Activated CD8-positive, alpha-beta memory T cell treated with anti-CD3 and anti-CD28 coated beads for 36 hours (primary cell): ENCODE results near the gene EPHA5. TPM values are rescaled to one million over a fixed set of nuclear protein-coding genes. Genes with fewer than 3 reads are reported as not detected.

Experiments used
- CTCF ChIA-PET: fragments of 350-600 bp; sonication (Branson Sonifier 250); formaldehyde crosslinking; loops from one replicate; lab custom pipeline; 2021; ENCODE audit warnings: antibody characterized with exemption; lab: Charles Lee
- POLR2A ChIA-PET: fragments of 350-600 bp; sonication (Branson Sonifier 250); formaldehyde crosslinking; loops from one replicate; lab custom pipeline; 2021; ENCODE audit warnings: antibody characterized with exemption; lab: Charles Lee
- total RNA-seq, 2 experiments: library from RNA; stranded (reverse); gene quantifications; one replicate each; pipeline ENCODE4 v1.2.3, GENCODE V29; 2021

EPHA5 gene
- total RNA-seq, 2 experiments from 2014 or later = not detected

DNA sequence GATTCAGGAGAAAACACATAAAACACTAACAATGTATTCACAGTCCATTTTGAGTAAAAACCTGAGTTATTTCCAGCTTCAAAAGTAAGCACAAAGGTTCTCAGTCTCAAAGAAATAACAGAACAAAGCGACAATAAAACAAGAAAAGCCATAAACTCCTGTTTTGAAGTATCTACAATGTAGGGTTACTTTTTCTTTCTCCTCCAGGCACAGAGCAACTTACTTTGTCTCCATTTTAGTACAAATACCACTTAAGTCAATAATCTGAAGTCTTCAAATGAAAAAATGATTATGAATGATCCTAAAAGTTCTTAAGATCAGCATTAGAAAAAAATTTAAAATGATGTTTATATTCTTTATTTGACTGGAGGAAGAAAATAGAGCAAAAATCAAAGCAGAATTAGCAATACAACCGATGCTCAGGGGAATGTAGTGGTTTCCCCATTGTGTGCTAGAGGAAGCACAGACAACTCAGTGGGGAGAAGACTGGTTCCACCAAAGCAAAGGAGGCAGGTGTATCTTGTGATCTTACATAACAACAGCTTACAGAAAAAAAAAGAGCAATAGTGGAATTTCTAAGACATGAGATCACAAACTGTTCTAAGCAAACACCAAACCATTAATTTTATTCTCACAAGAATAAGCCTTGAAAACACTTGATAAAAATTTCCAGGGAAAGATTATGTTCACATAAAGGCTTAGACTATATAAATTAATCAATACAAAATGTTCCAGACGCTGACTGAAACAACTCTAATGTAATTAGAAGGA, 35.1 kb downstream of the EPHA5 start:
- CTCF ChIA-PET = no interaction called here
- POLR2A ChIA-PET = no interaction called here

DNA sequence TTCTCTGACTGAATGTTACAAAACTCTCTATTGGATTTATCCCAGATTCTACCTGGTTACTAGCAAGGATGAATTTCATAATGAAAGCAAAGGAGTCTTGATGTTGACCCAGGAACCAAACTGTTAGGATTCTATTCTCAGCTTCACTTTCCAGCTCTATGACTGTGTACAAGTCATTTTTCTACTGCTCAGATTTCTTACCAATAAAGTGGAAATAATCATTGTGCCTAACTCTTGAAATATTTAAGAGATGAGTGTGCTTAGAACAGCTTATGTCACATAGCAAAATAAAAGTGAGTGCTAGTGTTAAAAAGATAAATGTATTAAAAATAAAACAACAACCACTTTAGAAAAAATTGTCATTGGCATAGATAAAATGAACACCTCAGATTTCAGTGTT, 45.6 kb downstream of the EPHA5 start:
- ChIA-PET POLR2A (no interaction called here), CTCF (no interaction called here)

DNA sequence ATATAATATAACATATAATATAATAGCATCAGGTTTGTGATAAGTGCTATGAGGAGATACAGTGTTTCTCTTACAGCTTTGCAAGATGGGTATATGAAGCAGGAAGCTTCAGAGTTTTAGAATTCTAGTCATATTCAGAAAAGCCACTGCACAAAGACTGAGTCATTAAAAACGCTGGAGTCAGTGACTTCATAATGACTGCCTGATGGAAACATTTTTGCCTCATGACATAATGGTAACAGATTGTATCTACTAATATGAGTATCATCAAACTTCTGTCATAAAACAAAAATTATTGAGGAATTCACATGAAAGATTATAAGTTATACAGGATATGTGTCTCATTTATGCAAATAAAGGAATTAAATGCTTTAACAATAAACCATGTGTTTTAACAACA, 46.8 kb downstream of the EPHA5 start:
- CTCF ChIA-PET = no interaction called here

DNA sequence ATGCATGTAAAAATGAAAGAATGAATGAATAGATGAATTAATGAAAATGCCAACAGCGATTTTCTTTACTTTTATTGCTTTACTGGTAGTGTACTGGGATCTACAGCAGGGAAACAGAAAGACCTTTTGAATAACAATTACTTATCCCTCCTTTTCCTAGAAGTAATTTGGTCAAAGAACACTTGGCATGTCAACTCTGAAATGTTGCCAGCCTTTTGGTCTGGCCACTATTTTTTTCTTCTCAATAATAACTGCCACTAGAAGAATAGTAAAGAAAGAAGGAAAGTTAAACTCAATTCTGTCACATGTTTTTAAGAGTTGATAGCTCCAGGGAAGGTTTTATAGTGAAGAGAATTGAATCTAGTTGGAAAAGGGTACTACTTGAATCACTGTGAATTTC, 52.9 kb downstream of the EPHA5 start:
- ChIA-PET POLR2A (no interaction called here), CTCF (no interaction called here)

More for the DNA sequence above, 46.8 kb downstream of the EPHA5 start:
- POLR2A ChIA-PET = no interaction called here

DNA sequence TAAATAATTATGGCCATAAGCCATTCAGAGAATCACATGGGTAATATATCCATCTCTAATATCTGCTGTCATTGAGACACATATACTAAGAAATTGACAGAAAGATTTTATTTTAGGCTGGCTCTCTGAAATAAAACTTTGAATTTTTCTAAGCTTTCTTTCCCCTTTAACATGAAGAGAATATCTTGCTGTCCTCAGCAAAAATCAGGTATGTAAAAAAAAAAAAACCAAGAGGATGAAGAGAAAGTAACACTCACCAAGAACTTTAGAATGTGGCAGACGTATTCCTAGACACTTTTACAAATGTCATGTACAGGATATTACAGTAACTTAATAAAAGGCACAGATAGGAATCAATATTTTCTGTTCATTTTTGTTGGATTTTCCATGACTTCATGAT, 65.8 kb downstream of the EPHA5 start:
- ChIA-PET POLR2A (no interaction called here), CTCF (no interaction called here)

DNA sequence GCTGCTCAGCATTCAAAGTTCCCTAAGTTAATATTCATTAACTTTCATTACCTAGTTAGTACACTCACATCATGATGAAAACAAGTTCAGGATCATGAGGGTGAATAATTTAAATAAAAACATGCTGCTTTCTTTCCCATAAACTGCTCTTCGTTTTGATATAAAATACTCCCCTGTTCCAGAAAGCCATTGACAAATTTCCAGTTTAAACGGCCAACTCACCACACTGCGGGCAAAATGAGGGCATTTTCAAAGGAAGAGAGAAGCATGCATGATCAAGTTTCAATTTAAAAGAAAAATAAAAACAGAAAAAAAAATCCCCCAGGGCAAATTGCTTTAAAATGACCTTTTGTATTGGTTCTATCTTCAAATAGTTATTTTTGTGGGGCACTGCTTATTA, 69.6 kb downstream of the EPHA5 start:
- POLR2A ChIA-PET = no interaction called here

DNA sequence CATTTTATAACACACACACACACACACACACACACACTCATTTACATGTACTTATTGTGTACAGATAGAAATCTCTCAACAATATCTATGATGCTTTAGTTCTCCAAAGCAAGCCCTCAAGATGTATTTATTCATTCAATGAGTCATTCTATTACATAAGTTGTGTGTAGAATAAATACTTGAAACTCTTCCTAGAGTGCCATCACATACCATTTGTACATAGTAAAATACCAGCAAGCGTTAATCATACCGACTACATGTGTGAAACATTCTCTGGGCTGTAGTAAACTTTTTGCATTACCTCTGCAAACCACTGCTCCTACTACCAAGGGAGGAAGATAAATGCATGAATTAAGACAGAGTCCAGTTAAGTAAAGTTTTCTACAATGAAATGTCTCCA, 70.9 kb downstream of the EPHA5 start:
- POLR2A ChIA-PET = no interaction called here
- CTCF ChIA-PET = no interaction called here

More for the DNA sequence above, 69.6 kb downstream of the EPHA5 start:
- CTCF ChIA-PET = no interaction called here

DNA sequence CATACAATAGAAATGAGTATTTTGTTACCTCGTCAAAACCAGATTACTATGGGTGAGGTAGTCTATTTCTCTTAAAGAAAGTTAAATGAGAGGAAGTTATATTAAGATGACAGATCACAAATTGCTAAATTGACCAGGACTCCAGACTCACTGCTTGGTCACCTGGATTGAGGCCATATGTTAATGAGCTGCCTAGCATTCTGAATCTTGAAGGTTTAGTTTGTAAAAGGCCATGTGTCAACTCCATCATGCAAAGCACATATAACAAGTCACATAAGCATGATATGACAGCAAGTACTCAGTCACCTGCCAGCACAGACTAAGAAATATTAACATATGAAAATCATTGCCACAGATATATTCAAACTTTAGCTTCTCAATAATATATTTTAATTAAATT, 72.6 kb downstream of the EPHA5 start:
- CTCF ChIA-PET = no interaction called here
- POLR2A ChIA-PET = no interaction called here

DNA sequence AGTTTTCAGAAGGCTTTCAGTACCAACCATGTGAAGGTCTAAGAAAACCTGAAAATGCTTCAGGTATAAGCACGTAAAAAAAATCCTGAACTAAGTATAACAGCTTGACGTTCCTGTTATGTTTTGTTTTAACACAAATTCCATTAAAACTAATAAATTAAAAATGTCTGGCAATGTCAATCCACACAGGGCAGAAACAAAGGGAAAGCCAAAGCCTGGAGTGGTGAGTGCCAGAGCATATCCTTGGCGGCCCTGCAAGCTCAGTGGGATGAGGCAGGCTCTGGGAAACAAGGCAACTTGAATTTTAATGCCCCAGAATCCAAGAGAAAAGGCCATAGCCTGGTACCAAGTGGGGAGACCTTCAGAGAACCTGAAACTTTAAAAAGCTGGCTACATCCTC, 78.2 kb downstream of the EPHA5 start:
- CTCF ChIA-PET = no interaction called here
- POLR2A ChIA-PET = no interaction called here

DNA sequence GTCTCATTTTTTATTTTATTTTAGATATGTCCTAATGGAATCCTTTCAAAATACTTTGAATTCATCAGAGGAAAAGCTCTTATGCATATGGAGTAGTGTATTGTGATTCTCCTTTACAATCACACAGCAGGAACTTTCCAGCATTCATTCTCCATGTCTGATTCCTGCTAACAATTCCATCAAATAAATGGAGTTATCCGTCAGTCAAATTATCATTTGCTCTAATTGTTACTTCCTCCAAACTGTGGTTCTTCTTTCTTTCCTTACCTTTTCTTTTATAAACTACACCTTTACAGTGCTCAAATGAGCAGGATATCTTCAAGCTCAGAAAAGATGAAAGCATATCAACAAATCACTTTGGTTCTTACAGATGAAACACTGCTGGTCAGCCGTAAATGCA, 80.4 kb downstream of the EPHA5 start:
- CTCF ChIA-PET = no interaction called here
- POLR2A ChIA-PET = no interaction called here

DNA sequence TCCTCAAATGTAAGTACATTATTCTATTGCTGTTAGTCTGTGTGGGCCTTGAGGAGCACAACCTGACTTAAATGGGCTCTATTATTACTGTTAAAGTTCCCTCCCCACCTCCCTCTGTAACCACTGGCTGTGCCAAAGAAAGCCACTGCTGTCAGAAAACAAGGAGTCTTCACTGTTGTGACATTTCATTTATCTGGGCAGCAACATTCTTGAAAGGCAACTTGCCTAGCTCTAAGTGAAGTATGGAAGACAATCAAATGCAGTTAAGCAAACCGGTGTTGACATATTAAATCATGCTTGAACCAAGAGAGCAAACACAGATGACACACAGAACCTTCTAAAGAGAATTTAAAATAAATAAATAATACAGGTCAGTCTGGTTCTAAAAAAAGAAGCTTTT, 81.0 kb downstream of the EPHA5 start:
- POLR2A ChIA-PET = no interaction called here
- CTCF ChIA-PET = no interaction called here

DNA sequence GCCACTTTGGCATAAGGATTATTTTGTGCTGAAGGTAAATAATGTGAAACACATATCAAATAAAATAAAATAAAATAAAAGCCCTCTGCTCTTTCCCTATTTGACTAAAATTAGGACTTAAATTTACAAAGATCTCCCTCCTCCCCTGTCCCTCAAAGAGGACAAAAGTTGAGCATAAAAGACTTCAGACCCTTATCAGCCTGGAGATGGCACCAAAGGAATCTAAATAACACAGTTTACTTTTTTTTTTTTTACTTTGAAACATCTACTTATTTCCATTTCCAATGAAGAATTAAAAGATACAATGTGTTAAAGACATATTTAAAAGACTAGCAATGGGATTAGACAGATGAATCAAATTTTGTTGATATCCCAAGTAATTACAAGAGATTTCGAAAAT, 89.7 kb downstream of the EPHA5 start:
- CTCF ChIA-PET = no interaction called here

DNA sequence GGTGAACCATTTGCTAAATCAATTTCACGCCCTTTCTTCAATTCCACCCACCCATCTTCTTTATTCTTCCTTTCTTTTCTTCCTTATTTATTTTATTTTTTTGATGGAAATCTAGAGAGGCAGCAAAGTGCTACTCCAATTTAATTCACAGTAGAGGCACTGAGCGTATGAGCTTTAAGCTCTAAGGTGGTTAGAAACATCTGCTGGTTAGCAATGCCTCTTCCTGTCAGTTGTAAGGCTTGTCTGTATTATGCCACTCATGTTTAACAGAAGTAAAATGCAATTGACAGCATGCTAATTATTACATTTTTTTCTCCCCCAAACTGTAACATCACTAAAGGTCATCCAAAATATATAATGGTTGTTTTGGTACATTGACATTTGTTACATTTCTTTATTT, 103.8 kb downstream of the EPHA5 start:
- ChIA-PET POLR2A (no interaction called here), CTCF (no interaction called here)

More for the DNA sequence above, 89.7 kb downstream of the EPHA5 start:
- POLR2A ChIA-PET = no interaction called here

DNA sequence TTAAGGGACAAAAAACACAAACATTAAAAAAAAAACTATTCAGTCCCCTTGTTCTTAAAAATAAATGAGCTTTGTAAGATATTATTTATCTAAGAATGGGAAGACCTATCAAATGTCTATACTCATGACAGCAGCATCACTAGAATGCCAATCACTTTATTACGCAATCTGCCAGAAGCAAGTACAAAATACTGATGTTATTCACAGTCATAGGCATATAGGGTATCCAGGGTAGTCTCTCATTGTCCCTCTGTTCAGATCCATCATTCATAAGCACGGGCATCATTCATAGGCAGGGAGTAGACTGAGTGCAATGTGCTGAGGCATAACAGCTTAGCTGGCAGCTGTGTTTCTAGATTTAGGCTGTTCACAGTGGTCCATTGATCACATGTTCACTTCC, 109.1 kb downstream of the EPHA5 start:
- CTCF ChIA-PET = interaction anchor here (0.6 kb wide), 1 partner anchor 71 kb away, joined by 3 read pairs; no protein-coding TSS in a partner anchor
- POLR2A ChIA-PET = no interaction called here

DNA sequence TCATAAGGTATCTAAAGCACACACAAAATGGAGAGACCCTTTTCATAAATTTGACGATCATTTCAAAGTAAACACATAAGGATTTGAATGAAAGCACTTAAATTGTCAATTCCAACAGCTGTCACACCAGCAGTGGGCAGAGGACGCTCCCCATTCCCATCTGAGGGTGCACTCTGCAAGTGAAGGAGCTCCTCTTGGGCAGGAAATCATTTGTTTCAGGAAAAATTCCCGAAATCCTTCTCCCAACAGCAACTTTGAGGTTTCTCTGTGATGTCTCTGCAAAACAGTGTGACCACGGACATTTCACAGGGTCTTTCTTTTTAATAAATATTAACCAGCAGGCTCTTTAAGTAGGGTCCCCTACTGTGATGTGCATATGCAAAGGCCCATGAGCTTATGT, 111.0 kb downstream of the EPHA5 start:
- CTCF ChIA-PET = no interaction called here
- POLR2A ChIA-PET = no interaction called here

DNA sequence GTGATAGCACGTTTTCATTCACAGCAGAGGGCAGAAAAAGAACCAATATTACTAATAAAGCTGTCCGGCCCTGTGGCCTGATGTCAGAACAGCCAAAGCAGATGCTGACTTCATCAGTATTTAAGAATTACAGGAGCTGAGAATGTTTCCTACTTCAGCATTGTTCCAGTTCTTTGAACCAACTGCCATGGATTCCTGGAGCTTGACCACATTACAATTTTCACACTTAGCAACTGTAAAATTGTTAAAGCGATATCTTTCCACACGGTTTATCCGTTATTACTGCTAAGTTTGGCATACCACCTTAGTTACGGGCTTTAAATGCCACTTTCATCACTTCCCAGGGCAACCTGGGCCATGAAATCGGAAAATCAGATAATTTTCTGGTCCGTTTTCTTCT, 118.2 kb downstream of the EPHA5 start:
- CTCF ChIA-PET = no interaction called here
- POLR2A ChIA-PET = no interaction called here

DNA sequence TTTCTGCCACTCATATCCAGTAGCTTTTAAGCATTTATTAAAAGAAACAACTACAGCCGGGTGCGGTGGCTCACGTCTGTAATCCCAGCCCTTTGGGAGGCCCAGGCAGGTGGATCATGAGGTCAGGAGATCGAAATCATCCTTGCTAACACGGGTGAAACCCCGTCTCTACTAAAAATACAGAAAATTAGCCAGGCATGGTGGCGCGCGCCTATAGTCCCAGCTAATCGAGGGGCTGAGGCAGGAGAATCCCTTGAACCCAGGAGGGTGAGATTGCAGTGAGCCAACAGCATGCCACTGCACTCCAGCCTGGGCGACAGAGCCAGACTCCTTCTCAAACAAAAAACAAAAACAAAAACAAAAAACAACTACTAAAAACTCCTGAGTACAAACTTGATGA, 119.8 kb downstream of the EPHA5 start:
- ChIA-PET POLR2A (no interaction called here), CTCF (no interaction called here)

DNA sequence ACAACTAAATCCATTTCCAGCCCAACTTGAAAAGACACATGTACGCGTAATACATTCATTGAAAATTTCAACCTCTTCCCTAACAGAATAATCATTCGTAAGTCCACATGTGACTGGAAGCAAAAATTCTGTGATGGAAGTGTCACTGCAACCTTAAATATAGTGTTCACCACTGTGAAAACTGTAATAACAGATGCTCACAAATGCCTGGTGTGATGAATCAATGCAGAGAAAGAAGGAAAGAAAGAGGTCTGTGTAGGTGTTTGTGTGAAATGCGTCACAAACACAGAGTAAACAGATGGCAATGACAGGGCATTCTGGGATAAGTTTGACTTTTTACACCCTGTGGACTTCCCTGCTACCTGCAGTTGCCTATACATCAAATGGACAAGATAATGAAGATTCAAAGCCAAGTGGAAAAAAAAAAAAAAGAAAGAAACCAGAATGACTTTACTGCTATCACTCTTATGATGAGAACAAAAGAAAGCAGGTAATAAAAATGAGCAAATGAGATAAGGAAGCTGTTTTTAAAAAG, 123.3 kb downstream of the EPHA5 start:
- ChIA-PET CTCF (no interaction called here), POLR2A (no interaction called here)

DNA sequence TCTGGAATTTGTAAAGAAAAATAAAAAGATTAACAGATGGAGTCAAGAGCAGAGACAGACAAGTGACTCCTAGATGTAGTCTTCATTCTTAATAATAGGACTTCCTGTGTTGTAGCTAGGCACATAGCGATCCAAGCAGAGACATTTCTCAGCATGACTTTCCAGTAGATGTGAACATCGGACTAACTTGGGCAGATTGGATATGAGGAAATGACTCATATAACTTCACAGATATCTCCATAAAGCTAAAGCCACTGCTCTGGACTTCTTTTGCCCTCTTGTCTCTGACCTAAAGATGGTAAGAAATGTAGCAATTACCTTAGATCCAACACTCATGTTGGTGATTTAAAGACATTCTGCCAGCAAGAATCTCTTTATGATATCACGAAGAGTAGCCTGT, 131.7 kb downstream of the EPHA5 start:
- CTCF ChIA-PET = no interaction called here
- POLR2A ChIA-PET = no interaction called here

DNA sequence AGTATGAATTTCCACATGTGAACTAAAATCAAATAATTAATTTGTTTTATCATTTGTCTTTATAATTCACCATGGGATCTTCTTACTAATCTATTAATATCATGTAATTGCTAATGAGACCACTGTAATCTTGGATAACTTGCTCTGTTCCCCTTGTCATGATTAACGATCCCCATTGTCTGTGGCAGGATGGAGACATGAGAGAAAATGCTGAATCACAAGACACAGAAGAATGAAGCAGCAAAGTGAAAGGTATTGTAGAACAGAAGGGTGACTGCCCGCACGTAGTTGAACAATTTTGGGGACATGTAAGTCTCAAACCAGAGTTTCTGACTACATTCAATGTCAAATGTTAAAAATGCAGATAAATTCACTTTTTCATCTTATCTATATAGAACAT, 135.2 kb downstream of the EPHA5 start:
- ChIA-PET CTCF (no interaction called here), POLR2A (no interaction called here)

DNA sequence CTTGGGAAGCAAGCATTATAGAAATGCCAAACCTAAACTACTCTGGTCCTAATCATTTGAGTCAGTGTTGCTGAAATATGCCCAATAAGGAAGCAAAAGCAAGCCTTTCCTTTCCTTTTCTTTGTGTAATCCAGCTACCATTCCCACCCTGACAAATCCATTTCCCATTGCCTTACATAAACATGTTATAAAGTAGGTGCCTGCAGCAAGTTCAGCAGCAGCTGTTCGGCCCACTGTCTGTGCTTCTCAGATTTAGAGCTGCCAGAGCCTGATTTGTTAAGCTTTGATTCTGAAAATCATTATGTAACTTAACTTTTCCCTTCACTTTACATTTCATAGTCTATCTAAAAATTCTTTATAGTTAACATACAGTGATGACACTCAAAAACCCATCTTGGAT, 148.6 kb downstream of the EPHA5 start:
- ChIA-PET POLR2A (no interaction called here), CTCF (no interaction called here)

DNA sequence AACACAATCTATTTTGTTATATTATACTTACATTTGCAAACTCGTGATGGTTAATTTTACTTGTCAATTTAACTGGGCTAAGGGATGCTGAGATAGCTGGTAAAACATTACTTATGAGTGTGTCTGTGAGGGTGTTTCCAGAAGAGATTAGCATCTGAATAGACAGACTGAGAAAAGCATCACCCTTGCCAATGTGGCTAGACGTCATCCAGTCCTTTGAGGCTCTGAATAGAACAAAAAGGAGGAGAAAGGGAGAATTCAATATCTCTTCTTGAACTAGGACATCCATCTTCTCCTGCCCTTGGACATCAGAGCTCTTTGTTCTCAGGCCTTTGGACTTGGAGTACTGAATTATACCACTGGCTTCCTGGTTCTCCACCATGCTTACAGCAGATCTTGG, 154.6 kb downstream of the EPHA5 start:
- ChIA-PET CTCF (no interaction called here), POLR2A (no interaction called here)
